SKM-1 treated with dmso at 0.1 percent for 144 hours (cell line): Measurements from ENCODE around the gene FGGY.
"Not testable (repeated sequence)": the region's sequence is repeated elsewhere in the genome, so short reads cannot be mapped to it uniquely, and the experiment has no call there.

Experiments
- DNase-seq: peaks from one replicate; lab custom pipeline; 2025; ENCODE audit not compliant: unreplicated experiment; lab: John Stamatoyannopoulos, UW

FGGY gene

GRCh38 chr1:59433440-59433813, 136.5 kb downstream of the FGGY start:
- no peak for DNase-seq

- DNase-seq, result no peak
These were observed 137.4 kb downstream of the FGGY start for GRCh38 chr1:59434336-59434735.

GRCh38 chr1:59436637-59437036, 139.7 kb downstream of the FGGY start:
- no peak for DNase-seq

- DNase-seq, result no peak
These were observed 141.2 kb downstream of the FGGY start for GRCh38 chr1:59438058-59438560.

- no peak for DNase-seq
These were observed 145.6 kb downstream of the FGGY start for GRCh38 chr1:59442492-59442891.

- DNase-seq, result no peak
These were observed 146.4 kb downstream of the FGGY start for GRCh38 chr1:59443310-59443709.

GRCh38 chr1:59444520-59444919, 147.6 kb downstream of the FGGY start:
- no peak for DNase-seq

GRCh38 chr1:59445040-59445439, 148.1 kb downstream of the FGGY start:
- DNase-seq, result no peak

GRCh38 chr1:59446257-59446901, 149.5 kb downstream of the FGGY start:
- no peak for DNase-seq

GRCh38 chr1:59452026-59452425, 155.1 kb downstream of the FGGY start:
- no peak for DNase-seq

GRCh38 chr1:59452559-59452958, 155.7 kb downstream of the FGGY start:
- no peak for DNase-seq

GRCh38 chr1:59453297-59453968, 156.5 kb downstream of the FGGY start:
- no peak for DNase-seq

GRCh38 chr1:59455206-59455605, 158.3 kb downstream of the FGGY start:
- DNase-seq, result no peak

GRCh38 chr1:59457786-59458185, 160.9 kb downstream of the FGGY start:
- DNase-seq, result no peak

- DNase-seq, result no peak
These were observed 162.0 kb downstream of the FGGY start for GRCh38 chr1:59458884-59459283.

- not testable (repeated sequence) for DNase-seq
These were observed 166.0 kb downstream of the FGGY start for GRCh38 chr1:59462942-59463341.

GRCh38 chr1:59465478-59465877, 168.6 kb downstream of the FGGY start:
- not testable (repeated sequence) for DNase-seq

GRCh38 chr1:59468828-59469428, 172.0 kb downstream of the FGGY start:
- DNase-seq, result no peak

- DNase-seq, result not testable (repeated sequence)
These were observed 175.2 kb downstream of the FGGY start for GRCh38 chr1:59471991-59472570.

- DNase-seq, result no peak
These were observed 176.9 kb downstream of the FGGY start for GRCh38 chr1:59473831-59474230.

- no peak for DNase-seq
These were observed 177.6 kb downstream of the FGGY start for GRCh38 chr1:59474496-59474895.

- no peak for DNase-seq
These were observed 178.8 kb downstream of the FGGY start for GRCh38 chr1:59475737-59476136.
